KBM-7 (cell line): ENCODE measurements around the gene LYPD3.
"Not testable (repeated sequence)": the region's sequence is repeated elsewhere in the genome, so short reads cannot be mapped to it uniquely, and the experiment has no call there.

Source experiments
- DNase-seq: peaks from one replicate; pipeline ENCODE4 v3.0.0-alpha.2; 2015
- in situ Hi-C: fragments of 300-500 bp; cut with MboI; formaldehyde crosslinking; loops from 2 replicates; pipeline ENCODE4 v1.14.3; 2020; ENCODE audit warnings: low sequenced_read_pairs, low pct_unique_long_range_greater_than_20kb, mixed read lengths

The LYPD3 gene

DNA sequence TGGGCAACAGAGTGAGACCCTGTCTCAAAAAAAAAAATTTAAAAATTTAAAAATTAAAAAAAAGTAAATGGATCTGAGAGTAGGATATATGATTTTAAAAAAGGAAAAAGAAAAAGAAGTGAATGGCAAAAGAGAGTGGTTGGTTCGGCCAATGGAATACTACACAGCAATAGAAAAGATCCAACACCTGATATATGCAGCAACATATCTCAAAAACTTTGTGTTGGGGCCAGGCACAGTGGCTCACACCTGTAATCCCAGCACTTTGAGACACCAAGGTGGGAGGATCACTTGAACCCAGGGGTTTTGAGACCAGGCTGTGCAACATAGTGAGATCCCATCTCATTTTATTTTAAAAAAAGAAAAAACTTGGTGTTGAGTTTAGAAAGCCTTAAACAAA lies 1.4 kb upstream of the LYPD3 start:
- no peak for DNase-seq
- in situ Hi-C loops: no loop called here

DNA sequence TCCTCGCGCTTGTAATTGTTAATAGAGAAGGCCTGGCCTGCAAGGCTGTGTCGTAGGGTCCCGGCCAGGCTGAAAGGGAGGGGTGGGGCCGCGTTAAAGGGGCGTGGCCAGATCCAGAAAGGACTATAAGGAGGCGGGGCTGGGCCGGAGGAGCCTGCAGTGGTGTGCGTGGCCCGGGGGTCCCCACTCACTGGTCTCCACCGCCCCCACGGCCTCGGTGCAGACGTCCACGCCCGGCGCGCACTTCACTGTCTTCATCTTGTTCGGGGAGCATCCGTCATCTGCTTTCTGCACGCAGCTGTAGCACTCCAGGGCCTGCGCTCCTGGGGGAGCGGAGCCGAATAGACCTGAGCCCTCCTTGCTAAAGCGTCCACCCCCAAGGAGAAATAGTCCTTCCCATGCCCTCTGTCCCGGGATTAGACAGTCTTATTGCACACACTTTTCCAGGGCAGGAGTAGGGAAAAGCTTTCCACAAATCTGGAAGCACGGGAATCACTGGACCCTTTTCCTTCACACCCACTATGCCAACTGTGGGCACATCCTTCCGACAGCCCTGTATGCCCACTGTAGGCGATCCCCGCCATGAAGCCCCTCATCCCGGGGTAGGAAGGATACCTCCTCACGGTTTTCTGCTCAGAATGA lies 1.2 kb downstream of the LYPD3 start:
- in situ Hi-C loops: no loop called here
- no peak for DNase-seq

- peak; percentile 95 for DNase-seq
- in situ Hi-C loops: no loop called here
Observed at GRCh38 chr19:43463381-43464133, 1.9 kb downstream of the LYPD3 start.

- in situ Hi-C loops: no loop called here
- DNase-seq: no peak
Observed at GRCh38 chr19:43462785-43463380, 2.5 kb downstream of the LYPD3 start.

DNA sequence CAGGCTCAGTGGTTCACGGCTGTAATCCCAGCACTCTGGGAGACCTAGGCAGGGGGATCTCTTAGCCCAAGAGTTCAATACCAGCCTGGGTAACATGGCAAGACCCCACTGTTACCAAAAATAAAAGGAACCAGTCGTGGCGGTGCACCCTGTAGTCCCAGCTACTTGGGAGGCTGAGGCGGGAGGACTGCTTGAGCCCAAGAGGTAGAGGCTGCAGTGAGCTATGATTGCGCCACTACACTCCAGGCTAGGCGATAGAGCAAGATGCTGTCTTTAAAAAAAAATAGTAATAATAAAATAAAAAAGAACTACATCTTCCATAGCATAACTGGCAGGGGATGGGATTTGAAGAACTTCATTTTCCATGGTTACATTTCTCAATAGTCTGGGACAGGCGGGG lies 3.0 kb downstream of the LYPD3 start:
- no peak for DNase-seq
- in situ Hi-C loops: no loop called here

DNA sequence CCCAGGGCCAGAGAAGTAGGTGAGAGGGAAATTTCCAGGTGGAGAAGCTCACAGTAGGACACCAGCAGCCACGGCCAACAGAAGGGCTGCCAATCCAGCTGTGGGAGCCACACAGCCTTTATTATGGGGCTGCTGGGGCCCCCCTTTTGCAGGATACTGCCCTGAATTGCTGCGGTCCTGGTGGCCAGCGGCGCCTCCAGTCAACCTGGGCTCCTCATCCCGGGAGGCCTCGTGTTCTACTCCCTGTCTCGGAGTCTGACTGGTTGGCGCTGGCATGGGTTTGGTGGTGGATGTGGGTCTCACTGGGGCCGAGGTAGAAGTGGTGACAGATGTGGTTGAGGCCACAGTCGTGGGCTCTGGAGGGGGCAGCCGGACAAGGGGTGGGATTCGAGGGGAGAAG lies 4.1 kb downstream of the LYPD3 start:
- in situ Hi-C loops: no loop called here
- no peak for DNase-seq

DNA sequence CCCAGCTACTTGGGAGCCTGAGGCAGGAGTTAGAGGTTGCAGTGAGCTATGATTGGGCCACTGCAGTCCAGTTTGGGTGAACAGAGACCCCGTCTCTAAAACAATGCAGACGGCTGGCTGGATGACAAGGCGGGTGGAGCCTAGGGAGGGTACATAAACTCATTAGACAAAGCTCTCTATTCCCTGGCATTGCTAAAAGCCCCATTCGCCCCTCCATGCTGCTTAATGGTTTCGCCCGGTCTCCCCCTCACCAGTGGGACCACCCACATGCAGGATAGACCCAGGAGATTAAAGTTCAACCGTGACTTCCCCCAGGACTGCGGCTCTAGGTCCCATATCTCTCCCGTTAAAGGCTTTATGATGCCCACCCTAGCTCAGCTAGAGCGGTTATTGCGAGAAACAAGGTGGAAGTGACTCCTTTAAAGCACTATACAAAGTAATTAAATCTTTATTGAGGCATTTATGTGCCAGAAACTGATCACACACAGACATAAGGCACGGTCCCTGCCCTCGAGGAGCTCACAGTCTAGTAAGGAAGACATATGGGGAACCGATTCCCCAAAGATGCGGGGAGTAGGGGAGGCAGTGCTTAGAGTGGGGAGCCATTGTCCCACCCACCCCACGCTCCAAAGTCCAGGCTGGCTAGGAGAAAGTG lies 4.9 kb downstream of the LYPD3 start:
- in situ Hi-C loops: no loop called here
- no peak for DNase-seq

DNA sequence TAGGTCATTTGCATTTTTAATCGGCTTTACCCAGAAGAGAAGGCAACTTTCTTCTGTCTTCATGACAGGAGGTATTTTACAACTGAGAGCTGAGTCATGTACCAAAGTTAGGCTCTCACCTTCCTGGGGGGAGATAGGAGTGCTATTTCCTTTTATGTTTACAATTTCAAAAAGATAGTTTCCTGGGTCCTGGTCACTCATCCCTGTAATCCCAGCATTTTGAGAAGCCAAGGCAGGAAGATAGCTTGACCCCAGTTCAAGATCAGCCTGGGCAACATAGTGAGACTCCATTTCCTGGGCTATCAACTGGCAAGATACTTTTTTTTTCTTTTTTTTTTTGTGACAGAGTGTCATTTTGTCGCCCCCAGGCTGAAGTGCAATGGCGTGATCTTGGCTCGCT lies 7.6 kb downstream of the LYPD3 start:
- in situ Hi-C loops: no loop called here
- no peak for DNase-seq

GRCh38 chr19:43455321-43456113 lies 9.9 kb downstream of the LYPD3 start:
- in situ Hi-C loops: no loop called here
- no peak for DNase-seq

DNA sequence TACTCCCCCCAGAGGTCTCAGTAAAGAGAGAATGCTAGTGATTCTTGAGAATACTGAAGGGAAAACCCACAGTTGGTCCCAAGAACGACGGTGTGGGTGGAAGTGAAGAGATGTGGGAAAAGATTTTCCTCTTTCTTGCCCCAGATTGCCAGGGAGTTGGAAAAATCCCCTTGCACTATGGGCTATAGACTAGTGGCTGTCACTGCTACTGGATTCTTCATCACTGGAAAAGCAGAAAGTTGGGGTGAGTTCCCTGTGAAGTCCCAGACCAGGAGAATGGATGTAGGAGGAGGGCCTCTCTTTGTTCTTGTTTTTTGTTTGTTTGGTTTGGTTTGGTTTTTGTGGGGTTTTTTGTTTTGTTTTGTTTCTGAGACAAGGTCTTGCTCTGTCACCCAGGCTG lies 11.4 kb downstream of the LYPD3 start:
- DNase-seq: no peak
- in situ Hi-C loops: no loop called here

DNA sequence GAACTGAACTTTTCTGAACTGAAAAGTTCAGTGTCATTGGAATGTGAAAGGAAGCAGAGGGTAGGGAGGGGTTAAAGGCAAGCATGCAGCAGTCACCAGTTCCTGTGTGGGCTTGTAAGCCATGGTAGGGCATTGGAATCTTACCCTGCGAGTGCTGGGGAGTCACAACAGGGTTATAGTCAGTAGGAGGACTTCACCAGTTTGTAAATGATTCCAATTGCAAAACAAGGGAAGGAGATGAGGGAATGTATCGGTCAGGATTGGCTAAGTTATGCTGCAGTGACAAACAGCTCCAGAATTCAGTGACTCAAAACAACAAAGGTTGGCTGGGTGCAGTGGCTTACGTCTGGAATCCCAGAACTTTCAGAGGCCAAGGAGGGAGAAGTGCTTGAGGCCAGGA lies 12.8 kb downstream of the LYPD3 start:
- DNase-seq: no peak
- in situ Hi-C loops: no loop called here

- in situ Hi-C loops: no loop called here
- no peak for DNase-seq
Observed at GRCh38 chr19:43450545-43450997, 14.8 kb downstream of the LYPD3 start.

GRCh38 chr19:43447655-43448054 lies 17.8 kb downstream of the LYPD3 start:
- no peak for DNase-seq
- in situ Hi-C loops: loop anchor here (10.0 kb wide), 1 partner anchor 67 kb away; no protein-coding TSS in a partner anchor

DNA sequence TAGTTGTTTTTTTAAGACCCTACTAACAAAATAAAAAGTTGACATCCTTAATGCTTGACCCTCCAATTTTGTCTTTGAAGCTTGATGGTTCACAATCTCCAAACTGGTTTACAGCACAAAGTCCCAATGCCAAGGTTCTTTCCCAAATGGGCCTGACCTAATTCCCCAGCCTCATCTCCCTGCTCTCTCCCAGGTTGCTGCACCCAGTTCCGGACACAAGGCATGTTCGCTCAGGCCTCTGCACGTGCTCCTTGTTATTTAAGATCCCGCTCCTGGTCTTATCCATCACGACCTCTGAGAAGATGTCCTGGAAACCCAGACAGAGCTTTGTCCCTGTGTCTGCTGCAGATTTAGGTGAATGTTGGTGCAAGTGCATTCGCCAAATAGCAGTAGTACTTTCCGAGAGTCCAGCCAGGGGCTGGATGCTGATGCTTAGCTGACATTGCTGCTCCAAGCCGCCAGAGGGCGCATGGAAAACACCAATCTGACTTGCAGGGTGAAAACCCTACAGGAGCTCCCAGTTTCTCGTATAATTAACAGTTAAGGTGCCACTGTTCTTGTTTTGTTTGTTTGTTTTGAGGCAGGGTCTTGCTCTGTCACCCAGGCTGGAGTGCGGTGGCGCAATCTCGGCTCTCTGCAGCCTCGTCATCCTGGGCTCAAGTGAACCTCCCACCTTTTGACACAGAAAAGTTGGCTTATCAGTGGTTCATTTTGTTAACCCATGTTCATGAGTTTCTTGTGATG lies 18.5 kb downstream of the LYPD3 start:
- peak; percentile 76 for DNase-seq

DNA sequence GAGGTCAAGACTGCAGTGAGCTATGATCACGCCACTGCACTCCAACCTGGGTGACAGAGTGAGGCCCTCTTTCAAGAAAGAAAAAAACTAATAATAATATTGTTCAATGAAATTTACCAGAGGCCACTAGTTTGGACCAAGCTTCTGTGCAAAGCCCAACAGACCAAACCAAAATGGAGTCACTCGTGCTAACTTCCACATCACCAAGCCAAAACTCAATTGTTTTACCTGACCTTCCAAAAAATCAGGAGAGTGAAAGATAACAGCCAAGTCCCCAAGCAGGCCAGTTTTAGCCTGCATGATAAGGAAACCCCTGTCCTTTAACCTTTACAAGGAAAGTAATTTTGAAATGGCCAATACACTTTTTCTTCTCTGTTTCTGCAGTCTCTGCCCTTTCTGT lies 20.0 kb downstream of the LYPD3 start:
- DNase-seq: no peak
- in situ Hi-C loops: loop anchor here (10.0 kb wide), 1 partner anchor 69 kb away; no protein-coding TSS in a partner anchor

More for the DNA sequence above, 18.5 kb downstream of the LYPD3 start:
- in situ Hi-C loops: loop anchor here (10.0 kb wide), 1 partner anchor 68 kb away; no protein-coding TSS in a partner anchor

- in situ Hi-C loops: loop anchor here (10.0 kb wide), 1 partner anchor 70 kb away; no protein-coding TSS in a partner anchor
- DNase-seq: peak; percentile 24
Observed at GRCh38 chr19:43444531-43445287, 20.7 kb downstream of the LYPD3 start.

DNA sequence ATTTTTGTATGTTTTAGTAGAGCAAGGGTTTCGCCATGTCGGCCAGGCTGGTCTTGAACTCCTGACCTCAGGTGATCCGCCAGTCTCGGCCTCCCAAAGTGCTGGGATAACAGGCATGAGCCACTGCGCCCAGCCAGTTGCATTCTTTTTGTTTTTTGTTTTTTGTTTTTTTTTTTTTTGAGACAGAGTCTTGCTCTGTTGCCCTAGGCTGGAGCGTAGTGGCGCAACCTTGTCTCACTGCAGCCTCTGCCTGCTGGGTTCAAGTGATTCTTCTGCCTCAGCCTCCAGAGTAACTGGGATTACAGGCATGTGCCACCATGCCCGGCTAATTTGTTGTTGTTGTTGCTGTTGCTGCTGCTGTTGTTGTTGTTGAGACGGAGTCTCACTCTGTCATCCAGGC lies 21.3 kb downstream of the LYPD3 start:
- in situ Hi-C loops: loop anchor here (10.0 kb wide), 1 partner anchor 71 kb away; no protein-coding TSS in a partner anchor
- not testable (repeated sequence) for DNase-seq
